Smooth muscle cell of the pulmonary artery (primary cell): ENCODE measurements around the gene TSPAN2. TPM values are rescaled to one million over a fixed set of nuclear protein-coding genes. Genes with fewer than 3 reads are reported as not detected.

Experiments used
- total RNA-seq: library from RNA; depleted of rRNA; stranded (reverse); fragments of >200 nt; gene quantifications from 2 replicates; pipeline ENCODE4 v1.2.3, GENCODE V29; 2014

The TSPAN2 gene
- total RNA-seq, result 0.07 and 0.30 TPM in 2 replicates

DNA sequence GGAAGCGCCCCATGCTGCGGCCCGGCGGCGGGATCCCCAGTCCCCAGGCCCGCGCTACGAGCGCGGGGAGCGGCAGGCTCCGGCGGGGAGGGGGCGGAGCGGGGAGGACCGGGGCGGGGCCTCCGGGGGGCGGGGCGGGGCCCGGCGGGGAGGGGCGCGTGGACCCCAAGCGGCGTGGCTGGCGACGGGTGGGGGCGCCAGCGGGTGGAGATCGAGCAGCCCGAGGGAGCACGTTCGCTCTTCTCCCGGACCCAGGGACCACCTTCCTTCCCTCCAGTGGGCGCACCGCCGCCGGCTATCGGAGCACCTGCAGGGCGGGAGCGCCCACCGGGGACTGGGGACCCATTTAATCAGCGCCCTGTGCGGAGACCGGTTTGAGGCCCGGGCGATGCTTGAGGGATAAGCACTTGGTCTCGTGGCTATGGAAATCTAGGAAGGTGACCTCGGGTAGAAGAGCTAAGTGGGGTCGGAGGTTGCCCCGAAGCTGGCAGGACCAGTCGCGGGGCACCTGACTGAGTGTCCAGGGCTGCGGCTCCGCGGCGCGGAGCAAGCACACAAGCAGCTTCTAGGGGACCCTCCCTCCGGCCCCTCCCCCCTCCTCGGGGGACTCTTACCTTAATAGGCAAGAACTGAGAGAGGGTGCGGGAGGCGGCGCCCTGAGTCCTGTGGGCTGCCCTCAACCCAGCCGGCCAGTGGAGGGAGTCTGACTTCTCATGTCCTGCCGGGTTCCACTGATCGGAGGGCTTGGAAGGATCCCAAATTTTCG lies at the start of gene TSPAN2:
TSPAN2 (minus strand) TSS at position 84 of the 766 bp plus-strand sequence; CDS start at position 13, 71 bp downstream.

GRCh38 chr1:115029526-115029925 lies 59.8 kb downstream of the TSPAN2 start, which contains the start of gene TSHB:
TSS of gene TSHB (plus strand) at chr1:115029826. CDS start at chr1:115033363, 3,537 bp downstream.

Other genes starting within 250 kb of the TSPAN2 start
- gene SYCP1, start 234.6 kb downstream of the TSPAN2 start, total RNA-seq, result not detected in 2 replicates
- gene TSHB, start 59.7 kb downstream of the TSPAN2 start, total RNA-seq, result not detected in 2 replicates
- 6.6 and 8.8 TPM in 2 replicates for gene NGF, start 248.7 kb upstream of the TSPAN2 start, total RNA-seq